ENCODE measurements around the gene CMIP. TPM values are rescaled to one million over a fixed set of nuclear protein-coding genes. Genes with fewer than 3 reads are reported as not detected.

CMIP gene
- total RNA-seq, 1 experiment from 2014 or later, result 10.7 TPM

DNA sequence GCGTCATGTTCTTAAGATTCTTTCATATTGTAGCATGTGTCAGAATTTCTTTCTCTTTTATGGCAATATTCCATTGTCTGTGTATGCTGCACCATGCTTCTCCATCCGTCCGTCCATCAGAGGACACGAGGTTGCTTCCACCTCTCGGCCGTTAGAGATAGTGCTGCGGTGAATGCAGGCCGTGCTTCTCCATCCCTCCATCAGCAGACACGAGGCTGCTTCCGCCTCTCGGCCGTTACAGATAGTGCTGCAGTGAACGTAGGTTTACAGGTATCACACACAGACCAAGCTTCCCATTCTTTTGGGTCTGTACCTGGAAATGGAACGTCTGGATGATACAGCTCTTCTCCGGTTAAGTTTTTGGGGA lies 113.5 kb downstream of the CMIP start:
- H3K27ac ChIP-seq, result no peak overlapping the region
- H3K36me3 ChIP-seq, result no peaks in the 10 kb centered on the region
- 0 out of 2 replicates have a peak, but pooled peaks cover 2% of the 10 kb centered on the region for H3K9me3 ChIP-seq (replicated peaks)
- peaks cover 7% of the 10 kb centered on the region for H3K4me1 ChIP-seq (replicated peaks)
- no peak overlapping the region for H3K4me3 ChIP-seq
- DNase-seq (ENCODE audit: low read depth in 1 of 2, low spot score in 2 of 2), result no peak
- no peaks in the 10 kb centered on the region for H3K27me3 ChIP-seq (replicated peaks)

DNA sequence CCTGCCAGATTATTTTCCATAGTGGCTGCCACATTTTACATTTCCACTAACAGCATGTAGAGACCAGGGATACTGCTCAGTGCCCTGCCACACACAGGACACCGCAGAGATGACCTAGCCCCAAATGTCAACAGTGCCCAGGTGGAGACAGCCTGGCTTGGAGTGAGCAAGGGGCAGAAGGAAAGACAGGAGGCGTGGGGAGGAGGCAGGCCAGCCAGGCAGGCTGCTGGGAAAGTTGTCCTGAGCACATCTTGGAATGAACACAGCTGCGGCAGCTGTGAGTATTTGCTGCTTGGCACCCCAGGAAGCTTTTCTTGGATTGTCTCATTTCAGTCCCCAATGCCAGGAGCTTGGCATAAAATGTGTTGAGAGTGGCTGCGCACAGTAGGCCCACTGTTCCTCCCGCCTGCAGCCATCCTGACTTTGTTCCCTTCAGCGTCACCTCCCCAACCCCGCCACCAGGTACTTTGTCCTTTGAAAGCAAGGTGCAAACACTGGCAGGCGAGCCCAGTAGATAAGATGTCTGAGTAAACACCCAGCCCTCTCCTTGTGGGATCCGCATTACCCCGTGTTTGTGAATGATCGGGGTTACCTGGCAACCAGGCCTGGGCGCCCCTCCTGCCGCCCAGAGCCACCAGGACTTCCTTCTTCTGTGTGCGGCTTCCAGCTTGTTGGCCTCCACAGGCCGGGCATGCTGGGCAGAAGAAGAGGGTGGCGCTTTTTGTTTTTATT lies 114.0 kb downstream of the CMIP start:
- H3K27ac ChIP-seq, result no peak overlapping the region
- DNase-seq (ENCODE audit: low read depth in 1 of 2, low spot score in 2 of 2), result no peak
- H3K4me1 ChIP-seq (replicated peaks), result peaks cover 7% of the 10 kb centered on the region
- H3K27me3 ChIP-seq (replicated peaks), result no peaks in the 10 kb centered on the region
- H3K36me3 ChIP-seq, result no peaks in the 10 kb centered on the region
- H3K9me3 ChIP-seq (replicated peaks), result 0 out of 2 replicates have a peak, but pooled peaks cover 2% of the 10 kb centered on the region
- no peak overlapping the region for H3K4me3 ChIP-seq

DNA sequence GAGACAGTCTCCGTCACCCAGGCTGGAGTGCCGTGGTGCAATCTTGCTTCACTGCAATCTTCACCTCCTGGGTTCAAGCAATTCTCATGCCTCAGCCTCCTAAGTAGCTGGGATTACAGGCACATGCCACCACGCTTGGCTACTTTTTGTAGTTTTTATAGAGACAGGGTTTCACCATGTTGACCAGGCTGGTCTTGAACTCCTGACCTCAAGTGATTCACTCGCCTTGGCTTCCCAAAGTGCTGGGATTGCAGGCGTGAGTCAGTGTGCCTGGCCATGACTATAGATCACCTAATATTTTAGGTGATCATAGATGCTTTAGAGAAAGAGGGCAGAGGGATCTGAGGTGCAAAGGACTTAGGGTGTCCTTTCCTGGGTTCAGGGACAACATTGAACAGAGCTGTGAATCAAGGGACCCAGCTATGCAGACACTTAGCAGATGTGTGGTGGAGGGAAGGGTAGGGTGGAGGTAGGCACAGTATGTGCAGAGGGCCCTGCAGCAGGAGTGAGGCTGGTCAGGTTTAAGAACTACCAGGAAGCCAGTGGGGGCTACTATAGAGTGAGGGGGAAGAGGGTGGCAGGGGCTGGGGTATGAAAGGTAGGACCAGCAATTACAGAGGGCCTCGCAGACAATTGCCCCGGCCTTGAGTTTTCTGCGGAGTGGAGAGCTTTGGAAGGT lies 116.5 kb downstream of the CMIP start:
- no peak for DNase-seq (ENCODE audit: low read depth in 1 of 2, low spot score in 2 of 2)

DNA sequence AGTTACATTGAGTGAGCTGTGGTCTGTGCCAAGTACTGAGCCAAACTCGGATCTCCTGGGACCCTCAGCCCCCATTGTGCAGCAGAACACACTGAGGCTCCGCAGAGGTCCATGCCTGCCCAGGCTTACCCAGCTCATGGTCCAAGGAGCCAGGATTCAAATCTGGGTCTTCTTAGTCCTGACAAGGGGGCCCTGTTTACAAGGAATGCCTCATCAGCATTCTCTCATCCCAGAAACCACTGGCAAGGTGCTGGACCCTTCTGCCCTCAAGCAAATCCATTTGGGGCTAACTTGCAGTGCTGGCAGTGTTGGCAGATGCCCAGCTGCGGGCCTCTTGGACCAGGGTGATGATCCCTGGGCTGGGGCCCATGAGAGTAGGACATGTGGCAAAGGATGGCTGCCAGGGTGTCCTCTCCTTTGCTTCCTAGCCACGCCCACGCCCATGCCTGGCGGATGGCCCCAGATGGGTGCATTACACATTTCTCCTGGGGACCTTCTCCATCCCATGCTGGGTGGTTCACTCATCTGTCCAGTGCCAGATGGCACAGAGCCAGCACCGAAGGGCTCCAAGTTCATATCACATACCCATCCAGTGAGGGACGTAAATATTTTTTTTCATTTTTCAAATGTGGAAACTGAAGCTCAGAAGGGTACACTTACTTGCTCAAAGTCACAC lies 117.7 kb downstream of the CMIP start:
- no peak for DNase-seq (ENCODE audit: low read depth in 1 of 2, low spot score in 2 of 2)

More for the DNA sequence above, 116.5 kb downstream of the CMIP start:
- no peak overlapping the region for H3K4me3 ChIP-seq
- peaks cover 7% of the 10 kb centered on the region for H3K4me1 ChIP-seq (replicated peaks)
- H3K9me3 ChIP-seq (replicated peaks), result no peaks in the 10 kb centered on the region
- H3K36me3 ChIP-seq, result no peaks in the 10 kb centered on the region
- H3K27me3 ChIP-seq (replicated peaks), result no peaks in the 10 kb centered on the region
- no peak overlapping the region for H3K27ac ChIP-seq

DNA sequence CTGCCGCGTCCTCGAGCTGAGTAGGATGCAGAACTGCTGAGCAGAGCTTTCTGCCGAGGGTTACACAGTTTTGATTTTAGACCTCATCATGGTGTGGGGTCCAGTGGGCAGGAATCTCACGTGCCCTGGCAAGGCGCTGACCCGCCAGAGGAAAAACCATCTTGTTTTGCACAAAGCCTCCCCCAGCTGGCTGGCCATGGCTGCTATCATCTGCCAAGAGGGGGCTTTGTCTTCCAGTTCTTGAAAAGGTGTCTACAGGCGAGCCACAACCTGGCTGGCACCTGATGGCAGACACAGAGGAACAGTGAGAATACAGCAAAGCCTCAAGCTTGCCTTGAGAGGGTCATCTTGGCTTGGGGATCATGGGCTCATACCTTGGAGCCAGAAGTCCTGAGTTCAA lies 118.3 kb downstream of the CMIP start:
- no peaks in the 10 kb centered on the region for H3K36me3 ChIP-seq
- no peak overlapping the region for H3K4me3 ChIP-seq
- no peaks in the 10 kb centered on the region for H3K27me3 ChIP-seq (replicated peaks)
- H3K27ac ChIP-seq, result no peak overlapping the region
- H3K4me1 ChIP-seq (replicated peaks), result peaks cover 7% of the 10 kb centered on the region
- H3K9me3 ChIP-seq (replicated peaks), result no peaks in the 10 kb centered on the region
- DNase-seq (ENCODE audit: low read depth in 1 of 2, low spot score in 2 of 2), result no peak

More for the DNA sequence above, 117.7 kb downstream of the CMIP start:
- no peaks in the 10 kb centered on the region for H3K36me3 ChIP-seq
- H3K4me3 ChIP-seq, result no peak overlapping the region
- no peaks in the 10 kb centered on the region for H3K9me3 ChIP-seq (replicated peaks)
- no peak overlapping the region for H3K27ac ChIP-seq
- no peaks in the 10 kb centered on the region for H3K27me3 ChIP-seq (replicated peaks)
- peaks cover 7% of the 10 kb centered on the region for H3K4me1 ChIP-seq (replicated peaks)

DNA sequence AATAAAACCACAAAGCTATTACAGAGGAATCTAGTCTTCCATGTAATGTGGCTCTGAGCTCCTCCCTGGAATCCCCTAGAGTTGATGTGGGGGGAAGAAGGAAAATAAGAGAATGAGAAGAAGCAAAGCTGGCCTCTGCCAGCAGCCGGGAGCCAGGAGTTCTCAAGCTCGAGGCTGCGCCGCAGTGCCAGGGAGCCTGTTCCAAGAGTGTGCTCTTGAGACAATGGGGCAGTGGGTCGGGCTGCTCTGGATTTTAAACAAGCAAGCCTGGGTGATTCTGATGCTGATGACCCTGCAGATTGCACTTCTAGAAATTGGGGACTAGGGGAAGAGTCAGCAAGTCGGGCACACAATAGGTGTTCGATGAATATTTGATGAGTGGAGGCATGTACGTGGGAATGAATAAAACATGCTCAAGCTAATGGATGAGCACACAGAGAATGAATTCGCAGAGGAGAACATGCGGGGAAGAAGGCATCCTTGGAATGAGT lies 119.9 kb downstream of the CMIP start:
- peaks cover 21% of the 10 kb centered on the region for H3K4me1 ChIP-seq (replicated peaks)
- H3K36me3 ChIP-seq, result no peaks in the 10 kb centered on the region; the same call in 1 of the 2 replicates
- no peak for DNase-seq (ENCODE audit: low read depth in 1 of 2, low spot score in 2 of 2)
- H3K27me3 ChIP-seq (replicated peaks), result no peaks in the 10 kb centered on the region
- H3K4me3 ChIP-seq, result no peak overlapping the region
- no peak overlapping the region for H3K27ac ChIP-seq
- H3K9me3 ChIP-seq (replicated peaks), result no peaks in the 10 kb centered on the region

DNA sequence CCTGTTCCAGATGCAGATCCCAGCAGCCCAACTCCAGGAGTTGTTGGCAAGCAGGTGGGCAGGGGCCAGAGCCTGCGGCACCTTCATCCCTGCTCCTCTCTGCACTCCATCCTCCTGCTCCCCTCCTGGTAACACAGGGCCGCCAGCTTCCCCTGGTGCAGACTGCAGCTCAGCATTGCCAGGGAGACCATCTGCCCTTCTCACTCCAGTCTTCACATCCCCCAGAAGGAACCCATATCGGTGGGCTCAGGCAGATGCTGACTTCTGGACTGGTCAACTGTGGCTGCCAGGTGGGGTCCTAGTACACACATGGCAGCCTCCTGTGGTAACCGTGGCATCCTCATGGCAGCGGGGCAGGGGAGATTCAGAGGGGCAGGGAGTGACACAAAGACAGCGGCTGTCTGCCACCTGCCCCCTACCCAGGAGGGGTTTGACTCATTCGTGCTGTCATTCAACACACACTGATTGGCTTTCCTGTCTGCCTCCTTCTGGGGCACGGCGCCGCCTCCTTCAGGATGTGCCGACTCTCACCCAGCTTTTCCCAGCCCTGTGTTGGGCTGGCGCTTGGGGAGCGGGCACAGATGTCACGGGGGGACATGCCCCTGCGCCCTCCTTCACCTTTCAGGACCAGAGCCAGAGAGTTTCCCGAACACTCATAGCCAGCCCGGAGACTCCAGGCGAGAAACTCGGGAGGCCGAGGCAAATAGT lies 120.9 kb downstream of the CMIP start:
- DNase-seq (ENCODE audit: low read depth in 1 of 2, low spot score in 2 of 2), result no peak
- no peaks in the 10 kb centered on the region for H3K27me3 ChIP-seq (replicated peaks)
- no peaks in the 10 kb centered on the region for H3K9me3 ChIP-seq (replicated peaks)
- H3K36me3 ChIP-seq, result no peaks in the 10 kb centered on the region; the same call in 1 of the 2 replicates
- H3K27ac ChIP-seq, result no peak overlapping the region
- H3K4me1 ChIP-seq (replicated peaks), result peaks cover 21% of the 10 kb centered on the region
- H3K4me3 ChIP-seq, result no peak overlapping the region

DNA sequence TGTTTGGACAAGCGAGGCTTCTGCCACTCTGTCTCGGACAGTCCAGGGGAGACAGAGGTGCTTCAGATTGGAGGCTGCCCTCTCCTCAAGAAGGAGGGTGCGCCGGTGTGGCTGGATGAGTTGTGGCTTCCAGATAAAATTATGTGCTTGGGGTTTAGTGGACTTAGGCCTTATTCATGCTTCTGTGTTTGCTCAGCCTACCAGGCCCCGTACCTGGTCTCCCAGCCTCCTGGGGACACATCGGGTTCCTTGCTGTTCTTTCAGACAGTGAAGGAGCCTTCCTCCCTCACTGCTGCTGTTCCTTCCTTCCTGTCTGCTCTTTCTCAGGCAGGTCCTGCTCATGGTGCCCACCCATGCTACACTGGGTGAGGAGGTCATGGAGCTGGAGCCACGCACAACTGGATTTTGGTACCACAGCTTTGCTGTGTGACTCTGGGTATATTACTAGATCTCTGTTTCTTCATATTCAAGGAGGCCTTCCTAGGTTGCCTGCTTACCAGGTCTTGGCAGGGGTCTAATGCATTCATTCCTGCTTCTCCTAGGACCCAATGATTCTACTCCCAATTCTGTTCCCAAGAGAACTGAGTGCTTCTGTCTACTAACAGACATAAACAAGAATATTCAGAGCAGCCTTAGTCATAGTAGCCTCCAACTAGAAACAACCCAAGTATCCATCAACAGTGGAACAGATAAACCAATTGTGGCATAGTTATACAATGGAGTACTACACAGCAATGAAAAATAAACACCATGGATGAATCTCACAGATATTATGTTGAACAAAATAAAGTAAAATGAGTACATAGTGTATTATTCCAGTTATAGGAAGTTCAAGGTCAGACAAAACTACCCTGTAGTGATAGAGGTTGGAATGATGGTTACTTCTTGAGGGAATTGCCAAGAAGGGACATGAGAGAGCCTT lies 121.7 kb downstream of the CMIP start:
- no peaks in the 10 kb centered on the region for H3K27me3 ChIP-seq (replicated peaks)
- no peak for DNase-seq (ENCODE audit: low read depth in 1 of 2, low spot score in 2 of 2)
- no peaks in the 10 kb centered on the region; the same call in 1 of the 2 replicates for H3K36me3 ChIP-seq
- H3K4me3 ChIP-seq, result no peak overlapping the region
- no peak overlapping the region for H3K27ac ChIP-seq
- no peaks in the 10 kb centered on the region for H3K9me3 ChIP-seq (replicated peaks)
- H3K4me1 ChIP-seq (replicated peaks), result peaks cover 14% of the 10 kb centered on the region

DNA sequence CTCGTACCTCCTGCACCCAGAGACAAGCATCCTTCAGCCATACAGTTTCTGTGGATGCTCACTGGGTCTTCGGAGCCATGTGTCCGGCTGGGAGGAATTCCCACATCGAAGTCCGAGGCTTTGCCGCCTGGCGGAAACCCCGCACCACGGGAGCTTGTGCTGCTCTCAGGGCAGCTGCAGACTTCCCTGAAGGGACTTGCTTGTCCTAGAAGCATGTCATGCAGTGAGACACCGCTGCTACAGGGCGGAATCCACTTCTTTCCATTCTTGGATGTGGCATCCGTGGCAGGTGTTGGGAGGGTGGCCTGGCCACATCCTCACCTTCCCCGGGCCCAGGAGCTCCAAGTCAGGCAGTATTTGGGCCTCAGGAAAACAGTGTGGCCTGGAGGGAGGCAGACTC lies 122.5 kb downstream of the CMIP start:
- Histone ChIP-seq H3K27ac (no peak overlapping the region), H3K4me3 (no peak overlapping the region), H3K36me3 (no peaks in the 10 kb centered on the region; the same call in 1 of the 2 replicates), H3K27me3 (replicated peaks) (no peaks in the 10 kb centered on the region), H3K9me3 (replicated peaks) (no peaks in the 10 kb centered on the region), H3K4me1 (replicated peaks) (peaks cover 14% of the 10 kb centered on the region)
- DNase-seq (ENCODE audit: low read depth in 1 of 2, low spot score in 2 of 2), result no peak

DNA sequence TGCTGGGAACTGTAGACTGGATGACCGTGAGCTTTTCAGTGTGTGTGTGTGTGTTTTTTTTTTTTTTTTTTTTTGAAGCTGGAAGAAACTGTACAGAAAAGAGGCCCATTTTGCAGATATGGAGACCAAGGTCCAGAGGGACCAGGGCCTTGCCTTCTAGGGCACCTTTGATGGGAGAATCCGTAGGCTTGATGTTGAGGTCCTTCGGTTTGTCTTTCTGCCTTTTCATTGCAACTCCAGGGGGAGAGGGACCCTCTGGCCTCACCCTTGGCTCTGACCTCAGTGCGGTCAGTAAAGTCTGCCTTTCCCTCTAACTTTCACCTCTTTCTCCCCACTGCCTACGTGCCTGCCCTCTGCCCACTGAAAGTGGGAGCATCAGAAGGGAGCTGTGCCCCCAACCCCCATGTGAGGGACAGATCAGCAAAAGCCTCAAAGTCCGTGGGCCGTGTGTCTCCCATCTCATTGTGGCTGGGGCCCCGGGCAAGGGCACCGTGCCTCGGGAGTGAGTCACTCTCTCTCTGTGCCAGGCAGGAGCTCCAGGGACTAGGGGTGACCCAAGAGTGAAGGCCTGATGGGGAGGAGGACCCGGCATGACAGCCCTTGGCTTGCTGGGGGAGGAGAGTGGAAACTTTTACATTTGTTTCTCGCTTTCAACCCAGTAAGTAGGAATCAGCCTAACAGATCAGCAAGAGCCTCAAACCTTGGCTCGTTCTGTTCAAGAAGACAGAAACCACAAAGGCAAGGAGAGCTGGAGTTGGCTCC lies 123.6 kb downstream of the CMIP start:
- no peak overlapping the region for H3K27ac ChIP-seq
- H3K4me3 ChIP-seq, result no peak overlapping the region
- peaks cover 14% of the 10 kb centered on the region for H3K4me1 ChIP-seq (replicated peaks)
- no peaks in the 10 kb centered on the region; the same call in 1 of the 2 replicates for H3K36me3 ChIP-seq
- H3K9me3 ChIP-seq (replicated peaks), result no peaks in the 10 kb centered on the region
- peak; percentile 65 to 76 for DNase-seq (ENCODE audit: low read depth in 1 of 2, low spot score in 2 of 2)
- H3K27me3 ChIP-seq (replicated peaks), result no peaks in the 10 kb centered on the region

DNA sequence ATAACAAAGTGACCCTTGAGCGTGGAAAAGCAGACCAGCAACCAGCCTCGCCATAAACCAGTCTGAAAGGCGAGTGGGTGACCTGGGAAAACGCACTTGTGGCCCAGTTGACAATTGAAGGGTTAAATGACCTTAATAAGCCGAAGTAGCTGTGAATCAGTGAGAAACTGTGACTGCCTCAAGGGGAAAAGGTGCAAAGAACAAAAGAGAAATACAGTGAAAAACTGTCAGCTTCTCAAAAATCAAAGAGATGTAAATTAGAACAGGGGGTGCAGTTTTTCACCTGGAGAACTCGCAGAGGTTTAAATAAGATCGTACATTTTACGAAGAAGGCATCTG lies 124.1 kb downstream of the CMIP start:
- H3K27ac ChIP-seq, result no peak overlapping the region
- peaks cover 14% of the 10 kb centered on the region for H3K4me1 ChIP-seq (replicated peaks)
- H3K27me3 ChIP-seq (replicated peaks), result no peaks in the 10 kb centered on the region
- no peaks in the 10 kb centered on the region; the same call in 1 of the 2 replicates for H3K36me3 ChIP-seq
- H3K9me3 ChIP-seq (replicated peaks), result no peaks in the 10 kb centered on the region
- H3K4me3 ChIP-seq, result no peak overlapping the region
- no peak for DNase-seq (ENCODE audit: low read depth in 1 of 2, low spot score in 2 of 2)

DNA sequence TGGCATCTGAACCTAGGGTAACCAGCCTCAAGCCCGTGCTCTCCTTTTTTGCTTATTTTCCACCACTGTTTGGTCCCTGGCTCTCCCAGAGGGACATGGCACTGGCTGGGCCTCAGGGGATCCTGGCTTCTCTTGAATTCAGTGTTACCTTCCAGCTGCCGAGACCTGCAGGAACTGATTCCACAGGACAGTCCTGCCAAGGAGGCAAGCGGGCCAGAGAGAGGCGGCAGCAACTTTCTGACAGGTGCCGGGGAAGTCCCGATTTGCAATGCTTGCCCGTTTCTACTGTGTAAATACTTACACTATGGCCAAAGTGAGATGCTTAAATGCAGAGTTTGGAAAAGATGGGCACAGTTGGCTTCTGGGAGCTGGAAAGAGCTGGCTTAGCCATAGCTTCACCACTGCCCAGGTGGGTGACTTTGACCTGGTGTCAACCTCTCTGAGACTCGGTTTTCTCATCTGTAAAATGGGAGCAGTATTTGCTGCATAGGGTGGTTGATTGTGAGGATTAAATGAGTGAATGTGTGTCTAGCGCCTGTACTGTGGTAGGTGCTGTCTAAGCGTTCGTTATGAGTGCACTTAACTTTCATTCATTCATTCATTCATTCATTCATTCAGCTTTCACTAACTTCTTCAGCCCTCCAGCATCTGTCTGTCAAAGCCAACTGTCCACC lies 124.9 kb downstream of the CMIP start:
- Histone ChIP-seq H3K36me3 (no peaks in the 10 kb centered on the region; the same call in 1 of the 2 replicates), H3K27ac (no peak overlapping the region), H3K4me1 (replicated peaks) (peaks cover 14% of the 10 kb centered on the region), H3K4me3 (no peak overlapping the region), H3K27me3 (replicated peaks) (no peaks in the 10 kb centered on the region), H3K9me3 (replicated peaks) (no peaks in the 10 kb centered on the region)
- no peak for DNase-seq (ENCODE audit: low read depth in 1 of 2, low spot score in 2 of 2)
